ENCODE measurements around the gene PLS3.

PLS3 gene

GRCh38 chrX:115571712-115572111 lies 10.7 kb downstream of the PLS3 start:
- no peak for DNase-seq

DNA sequence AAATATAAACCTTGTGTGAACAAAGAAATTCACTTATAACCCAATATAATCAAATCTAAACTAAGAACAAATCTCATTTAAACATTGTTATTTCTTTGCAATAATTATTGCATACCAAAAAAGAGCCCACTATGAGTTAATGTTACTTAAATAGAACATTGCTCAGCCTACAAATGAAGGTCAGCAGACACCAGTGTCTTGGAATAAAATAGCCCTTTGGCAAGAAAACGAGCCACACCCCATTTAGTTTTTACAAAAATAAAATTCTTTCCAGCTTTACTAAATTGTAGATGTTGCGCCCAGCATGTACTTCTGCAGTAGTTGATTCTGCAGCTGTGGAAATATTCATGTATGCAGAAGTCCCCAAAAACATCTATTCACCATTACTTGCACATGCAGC lies 12.2 kb downstream of the PLS3 start:
- no peak for DNase-seq

DNA sequence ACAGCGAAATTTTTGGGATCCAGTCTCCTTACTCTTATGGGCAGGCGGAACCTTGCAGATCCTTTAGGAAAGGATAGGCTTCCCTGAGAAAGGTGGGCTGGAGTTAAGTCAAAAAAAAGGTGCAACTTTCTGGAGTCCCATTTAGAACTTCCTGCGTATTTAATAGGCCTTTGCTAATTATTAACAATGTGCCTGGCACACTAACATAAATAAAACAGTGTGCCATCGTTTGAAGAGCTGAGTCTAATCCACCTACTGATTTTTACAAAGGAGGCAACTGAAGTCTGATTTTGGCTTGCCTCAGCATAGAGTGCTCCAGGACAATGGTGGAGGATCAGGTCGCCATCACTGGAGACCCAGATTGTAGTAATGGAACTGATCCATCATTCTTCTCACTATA lies 15.7 kb downstream of the PLS3 start:
- no peak for DNase-seq

GRCh38 chrX:115579327-115579726 lies 18.4 kb downstream of the PLS3 start:
- no peak for DNase-seq

DNA sequence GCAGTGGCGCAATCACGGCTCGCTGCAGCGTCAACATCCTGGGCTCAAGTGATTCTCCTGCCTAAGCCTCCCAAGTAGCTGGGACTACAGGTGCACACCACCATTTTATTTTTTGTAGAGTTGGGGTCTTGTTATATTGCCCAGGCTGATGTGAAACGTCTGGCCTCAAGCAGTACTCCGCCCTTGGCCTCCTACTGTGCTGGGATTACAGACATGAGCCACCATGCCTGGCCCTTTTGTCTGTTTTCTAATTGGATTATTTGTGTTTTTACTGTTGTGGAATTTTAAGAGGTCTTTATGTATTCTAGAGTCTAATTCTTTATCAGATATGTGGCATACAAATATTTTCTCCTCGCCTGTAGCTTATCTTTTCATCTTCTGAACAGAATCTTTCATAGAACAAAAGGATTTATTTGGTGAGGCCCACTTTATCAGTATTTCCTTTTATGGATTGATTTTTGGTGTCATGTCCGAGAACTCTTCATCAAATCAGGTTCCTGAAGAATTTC lies 18.9 kb downstream of the PLS3 start:
- DNase-seq, result no peak

GRCh38 chrX:115581759-115582615 lies 21.0 kb downstream of the PLS3 start:
- DNase-seq, result no peak

- no peak for DNase-seq
Measured at GRCh38 chrX:115582616-115583495, 21.9 kb downstream of the PLS3 start.

GRCh38 chrX:115583496-115584004 lies 22.6 kb downstream of the PLS3 start:
- DNase-seq, result no peak

- DNase-seq, result no peak
Measured at GRCh38 chrX:115584696-115585095, 23.7 kb downstream of the PLS3 start.

- no peak for DNase-seq
Measured at GRCh38 chrX:115588179-115588578, 27.2 kb downstream of the PLS3 start.

DNA sequence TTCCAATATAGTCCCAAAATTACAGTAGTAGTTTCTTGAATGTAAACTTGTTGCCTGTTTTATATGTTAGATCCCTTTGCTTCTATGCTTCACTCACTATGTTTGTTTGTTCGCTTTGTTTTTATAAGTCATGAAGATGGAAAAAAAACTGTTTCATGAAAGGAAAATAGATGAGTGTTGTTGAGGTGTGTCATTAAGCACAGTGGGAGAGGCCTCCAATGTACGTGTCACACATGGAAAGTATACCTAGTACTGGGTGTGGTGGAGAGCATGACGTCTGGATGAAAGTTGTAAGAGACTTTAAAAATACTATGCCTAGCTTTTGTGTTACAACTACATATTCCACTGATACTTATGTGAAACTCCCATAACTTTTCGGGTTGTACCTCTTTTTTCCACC lies 28.4 kb downstream of the PLS3 start:
- DNase-seq, result no peak

DNA sequence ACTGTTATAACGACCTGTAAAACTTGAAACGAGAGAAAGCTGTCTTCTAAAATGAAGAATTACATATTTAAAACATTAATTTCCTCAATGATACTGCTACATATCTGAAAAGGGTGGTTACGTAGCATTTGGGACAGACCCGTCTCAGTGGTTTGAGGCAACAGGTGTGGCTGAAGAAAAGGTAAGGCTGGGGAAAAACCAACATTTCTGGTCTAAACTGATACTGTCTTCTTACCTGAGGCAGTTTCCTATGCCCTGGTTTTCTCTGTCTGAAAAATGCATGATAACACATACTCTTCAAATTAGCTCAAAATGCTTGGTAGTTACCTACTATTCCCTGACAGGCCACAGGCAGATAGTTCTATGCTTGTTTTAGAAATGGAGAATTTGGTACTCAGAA lies 30.4 kb downstream of the PLS3 start:
- no peak for DNase-seq

GRCh38 chrX:115591856-115592842 lies 31.2 kb downstream of the PLS3 start:
- no peak for DNase-seq

DNA sequence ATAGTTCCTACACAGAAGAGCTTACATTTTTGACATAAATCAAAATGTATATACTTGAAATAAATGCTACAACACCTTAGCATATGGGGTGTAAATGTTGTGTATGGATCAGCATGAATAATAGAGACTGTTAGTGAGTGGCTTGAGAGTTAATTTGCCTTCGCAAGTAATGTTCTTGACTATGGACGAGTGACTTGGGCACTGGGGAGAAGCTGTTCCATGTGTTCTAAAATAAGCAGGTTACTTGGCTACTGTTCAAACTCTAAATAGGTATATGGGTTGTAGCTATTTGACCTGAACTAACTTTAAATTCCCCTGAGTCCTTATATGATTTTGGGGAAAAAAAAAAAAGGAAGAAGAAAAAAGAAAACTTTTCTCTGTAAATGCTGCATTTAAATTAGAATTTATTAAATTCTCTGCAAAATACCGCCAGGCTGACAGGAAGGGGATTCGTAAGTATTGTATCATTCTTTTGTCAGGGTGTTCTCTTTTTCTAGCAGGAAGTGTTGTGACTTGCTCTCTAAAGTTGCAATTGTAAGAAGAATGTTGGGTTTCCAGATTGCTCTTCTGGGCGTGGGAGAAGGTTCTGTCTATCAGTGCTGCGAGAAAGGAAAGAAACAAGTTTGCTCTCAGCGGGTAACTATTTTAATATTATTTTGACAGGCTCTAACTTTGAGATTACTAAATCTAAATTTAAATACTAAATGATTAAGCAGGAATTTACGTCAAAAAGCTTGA lies 32.2 kb downstream of the PLS3 start:
- DNase-seq, result no peak

- DNase-seq, result no peak
Measured at GRCh38 chrX:115595049-115595448, 34.1 kb downstream of the PLS3 start.

DNA sequence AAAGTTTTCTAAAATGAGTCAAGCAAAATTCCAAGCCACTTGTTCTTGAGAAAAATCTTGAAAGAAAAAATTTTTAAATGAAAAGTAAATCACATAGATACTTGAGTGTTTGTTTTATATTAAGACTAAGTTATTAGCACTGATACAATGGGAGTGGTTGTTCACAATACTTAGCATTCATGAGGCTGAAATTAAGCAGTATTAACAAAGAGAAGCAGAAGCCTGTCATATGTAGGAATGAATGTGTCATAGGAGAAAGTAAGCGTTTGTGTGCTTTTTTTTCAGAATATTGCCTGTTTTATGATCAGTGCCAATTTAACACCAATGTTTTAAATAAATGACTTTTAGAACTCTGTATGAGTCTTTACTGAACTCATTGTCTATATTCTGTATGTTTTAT lies 37.6 kb downstream of the PLS3 start:
- no peak for DNase-seq

DNA sequence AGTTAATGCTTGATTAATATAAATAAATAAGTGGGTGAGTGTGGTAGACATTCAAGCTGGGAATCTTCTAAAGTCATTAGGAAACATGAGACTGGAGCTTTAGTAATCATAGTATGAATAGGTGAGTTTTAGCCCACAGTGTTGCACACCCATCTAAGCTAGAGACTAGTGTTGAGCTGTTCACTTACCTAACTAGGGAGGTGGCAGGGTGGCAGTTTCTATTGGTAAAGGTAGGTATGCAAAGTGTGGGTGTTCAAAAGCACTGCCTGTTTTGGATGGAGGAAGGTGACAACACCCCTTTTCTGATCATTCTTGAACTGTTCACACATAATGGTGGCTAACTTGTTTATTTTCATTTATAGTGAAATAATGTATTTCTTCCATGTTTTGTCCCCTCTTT lies 41.3 kb downstream of the PLS3 start:
- no peak for DNase-seq

DNA sequence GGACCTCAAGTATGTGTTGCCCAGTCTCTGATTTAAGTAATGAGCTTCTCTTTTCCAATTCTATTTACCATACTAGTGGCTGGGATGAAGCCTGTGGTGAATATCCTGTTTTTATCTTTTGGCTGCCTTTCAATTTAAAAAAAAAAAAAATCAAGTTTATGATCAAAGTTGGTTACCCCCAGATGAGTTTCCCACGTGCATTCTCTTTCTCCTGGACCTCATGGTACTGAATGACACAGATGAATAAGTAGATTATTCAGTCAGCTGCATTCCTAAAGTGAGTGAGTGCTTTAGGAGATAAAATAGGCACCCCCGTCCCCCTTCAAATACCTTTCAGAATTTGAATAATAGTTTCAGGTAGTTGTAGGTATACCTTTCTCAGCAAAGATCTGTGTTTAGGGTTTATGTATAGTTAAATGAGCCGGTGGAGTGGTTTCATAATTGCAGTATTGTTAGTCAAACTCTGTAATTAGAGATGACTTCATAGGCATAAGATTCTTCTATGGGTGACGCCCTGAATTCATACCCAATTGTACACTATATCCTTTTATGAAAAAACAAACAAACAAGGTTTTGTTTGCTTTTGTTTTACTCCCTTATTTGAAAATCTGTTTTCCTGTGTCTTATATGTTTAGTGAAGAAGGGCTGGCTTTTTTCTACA lies 41.9 kb downstream of the PLS3 start:
- DNase-seq, result no peak

- DNase-seq, result no peak
Measured at GRCh38 chrX:115603534-115604074, 42.6 kb downstream of the PLS3 start.

GRCh38 chrX:115606861-115607260 lies 45.9 kb downstream of the PLS3 start:
- DNase-seq, result no peak

DNA sequence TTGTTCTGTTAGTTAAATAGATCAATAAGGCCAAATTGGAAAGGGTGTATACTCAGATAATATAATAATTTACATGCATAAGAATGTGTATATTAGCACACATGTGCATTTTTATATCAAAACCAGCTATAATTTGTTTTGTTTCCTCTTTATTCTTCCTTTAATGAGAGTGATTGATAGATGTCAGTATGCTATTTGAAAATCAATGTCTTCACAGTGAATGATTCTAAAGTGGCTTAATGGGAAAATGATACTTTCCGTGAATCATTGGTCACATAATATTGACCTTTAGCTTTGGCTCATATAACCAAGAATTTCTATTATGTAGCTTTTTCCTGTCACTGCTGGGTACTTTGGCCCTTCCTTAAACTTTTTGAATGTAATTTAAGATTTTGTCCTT lies 48.6 kb downstream of the PLS3 start:
- no peak for DNase-seq

Measured in SHP77 (cell line).